ENCODE data around the gene MTNR1A.

MTNR1A gene

DNA sequence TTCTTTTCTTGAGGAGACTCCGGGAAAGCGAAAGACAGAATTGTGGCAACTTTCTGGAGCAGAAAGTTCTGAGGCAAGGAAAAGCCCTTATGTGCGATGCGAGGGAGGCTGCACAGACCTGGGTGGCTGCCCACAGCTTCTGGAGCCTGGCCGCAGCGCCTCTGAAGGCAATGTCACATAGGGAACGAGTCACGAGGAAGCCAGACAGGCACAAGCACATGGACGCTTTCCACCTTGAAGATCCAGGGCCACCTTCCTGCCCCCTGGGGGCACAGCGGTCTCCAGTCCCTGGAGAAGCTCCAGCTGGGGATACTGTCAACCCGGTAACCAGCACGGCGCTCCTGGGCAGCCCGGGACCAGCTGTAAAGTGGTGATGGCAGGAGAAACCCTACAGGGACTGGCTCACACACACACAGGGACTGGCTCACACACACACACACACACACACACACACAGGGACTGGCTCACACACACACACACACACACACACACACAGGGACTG is 69.8 kb downstream of the MTNR1A start:
- no peak for DNase-seq

DNA sequence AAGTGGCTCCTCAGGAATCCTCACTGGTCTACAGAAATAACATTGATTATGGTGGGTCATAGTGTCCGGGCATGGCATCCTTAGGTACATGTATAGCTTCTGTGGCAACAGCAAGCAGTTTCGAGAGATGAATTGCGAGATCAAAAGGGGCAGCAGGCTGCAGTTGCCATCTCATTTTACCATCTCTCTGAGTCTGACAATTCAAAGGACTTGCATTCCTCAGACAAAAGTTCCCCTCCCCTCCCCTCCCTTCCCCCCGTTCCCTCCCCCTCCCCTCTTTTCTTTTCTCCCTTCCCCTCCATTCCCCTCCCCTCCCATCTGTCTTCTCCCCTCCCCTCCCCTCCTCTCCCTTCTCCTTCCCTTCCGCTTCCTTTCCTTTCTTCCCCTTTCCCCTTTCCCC is 70.2 kb downstream of the MTNR1A start:
- DNase-seq = no peak

GRCh38 chr4:186483656-186484055 is 71.7 kb downstream of the MTNR1A start:
- DNase-seq = no peak

Data from NCI-H2171 treated with DMSO at 0.1 percent for 48 hours (cell line).